H1 (cell line): ENCODE data around the gene FAT1. TPM values are rescaled to one million over a fixed set of nuclear protein-coding genes. Genes with fewer than 3 reads are reported as not detected.

Experiments
- CTCF ChIA-PET: fragments of 300-600 bp; sonication (Branson Sonifier 250); formaldehyde crosslinking; loops from one replicate; lab custom pipeline; 2021; ENCODE audit not compliant: partially characterized antibody; lab: Charles Lee
- POLR2A ChIA-PET: fragments of 300-600 bp; sonication (Branson Sonifier 250); formaldehyde crosslinking; loops from one replicate; lab custom pipeline; 2021; ENCODE audit warnings: inconsistent platforms; ENCODE audit not compliant: partially characterized antibody; lab: Charles Lee
- DNase-seq, 2 experiments: peaks; one replicate each; pipeline versions ENCODE4 v3.0.0 to v3.0.0-alpha.2; 2010 to 2022; ENCODE audit warnings: low spot score in 2 of 2, low read depth in 1 of 2, mixed read lengths in 1 of 2
- FAIRE-seq: peaks from 2 replicates; lab custom pipeline; 2011; peaks lifted over from hg19 to GRCh38; lab: Jason Lieb, UNC
- H2AFZ ChIP-seq: 2 replicates; pipeline ENCODE4 v1.8.1; 2012; ENCODE audit warnings: low read length, inconsistent platforms
- H2AK5ac ChIP-seq: 2 replicates; pipeline ENCODE4 v1.6.1; 2013; ENCODE audit warnings: low read depth, low read length
- H2BK120ac ChIP-seq: replicated peaks from 2 replicates; pipeline ENCODE3; 2013; ENCODE audit warnings: low read depth, low read length, inconsistent platforms
- H2BK12ac ChIP-seq: 2 replicates; pipeline ENCODE4 v1.6.1; 2013; ENCODE audit warnings: low read depth, low read length
- H2BK15ac ChIP-seq: 2 replicates; pipeline ENCODE4 v1.6.1; 2013; ENCODE audit warnings: low read length
- H2BK20ac ChIP-seq: 2 replicates; pipeline ENCODE4 v1.6.1; 2013; ENCODE audit warnings: low read length
- H2BK5ac ChIP-seq: 2 replicates; pipeline ENCODE4 v1.6.1; 2013; ENCODE audit warnings: low read depth, low read length
- H3K14ac ChIP-seq: 2 replicates; pipeline ENCODE4 v1.6.1; 2013; ENCODE audit warnings: inconsistent platforms; ENCODE audit not compliant: insufficient read length
- H3K18ac ChIP-seq: 2 replicates; pipeline ENCODE4 v1.6.1; 2013; ENCODE audit warnings: low read length; ENCODE audit errors: extremely low read depth
- H3K23ac ChIP-seq: 2 replicates; pipeline ENCODE4 v1.6.1; 2013; ENCODE audit warnings: inconsistent platforms; ENCODE audit not compliant: insufficient read length
- H3K23me2 ChIP-seq: 2 replicates; pipeline ENCODE4 v1.6.1; 2013; ENCODE audit warnings: low read depth, low read length
- H3K27ac ChIP-seq: 2 replicates; pipeline ENCODE4 v1.6.1; 2011; ENCODE audit warnings: low read depth, low read length, inconsistent platforms
- H3K27me3 ChIP-seq, 4 experiments: replicated peaks in 1 of 4; 1 replicate in 1 of 4; 2 replicates in 3 of 4; pipeline versions ENCODE4 v1.6.1 to v1.8.1; 2011 to 2013; ENCODE audit warnings: low read length in 3 of 4, mild to moderate bottlenecking in 3 of 4, inconsistent platforms in 2 of 4, mixed read lengths in 2 of 4, moderate library complexity in 1 of 4; ENCODE audit not compliant: control insufficient read depth in 3 of 4, insufficient read depth in 3 of 4; ENCODE audit errors: extremely low read depth in 1 of 4
- H3K36me3 ChIP-seq, 4 experiments: 2 replicates each; pipeline versions ENCODE4 v1.6.1 to v1.8.1; 2011 to 2013; ENCODE audit warnings: mild to moderate bottlenecking in 4 of 4, low read length in 3 of 4, moderate library complexity in 2 of 4, control low read depth in 1 of 4, inconsistent platforms in 1 of 4; ENCODE audit not compliant: insufficient read depth in 4 of 4, control insufficient read depth in 2 of 4
- H3K4ac ChIP-seq: replicated peaks from 2 replicates; pipeline ENCODE3; 2013; ENCODE audit warnings: low read length, low read depth, mixed read lengths, inconsistent platforms; ENCODE audit not compliant: insufficient read length
- H3K4me1 ChIP-seq, 4 experiments: replicated peaks in 1 of 4; 1 replicate in 1 of 4; 2 replicates in 3 of 4; pipeline versions ENCODE4 v1.6.1 to v1.8.1; 2011 to 2013; ENCODE audit warnings: low read length in 3 of 4, inconsistent platforms in 2 of 4, mixed read lengths in 1 of 4; ENCODE audit not compliant: insufficient read depth in 4 of 4, control insufficient read depth in 3 of 4
- H3K4me2 ChIP-seq, 2 experiments: 2 replicates each; pipeline versions ENCODE4 v1.6.1 to v1.8.1; 2011 to 2013; ENCODE audit warnings: low read depth in 2 of 2, low read length in 2 of 2, control low read depth in 1 of 2, inconsistent platforms in 1 of 2, mild to moderate bottlenecking in 1 of 2; ENCODE audit not compliant: insufficient read depth in 1 of 2
- H3K4me3 ChIP-seq, 4 experiments: fragments of 200-600, 300-600 bp in 1 of 4; sonication (generic), shearing (Covaris generic), sonication (Bioruptor Twin) in 1 of 4; 2 replicates each; pipeline versions ENCODE4 v1.5.1 to v1.8.1; 2011 to 2016; ENCODE audit warnings: low read length in 4 of 4, low read depth in 3 of 4, control low read depth in 2 of 4, inconsistent platforms in 2 of 4, mild to moderate bottlenecking in 2 of 4, mixed read lengths in 1 of 4, moderate library complexity in 1 of 4; ENCODE audit not compliant: insufficient read depth in 2 of 4; ENCODE audit errors: extremely low read depth in 1 of 4
- H3K56ac ChIP-seq: replicated peaks from 2 replicates; pipeline ENCODE3; 2013; ENCODE audit warnings: low read depth, mild to moderate bottlenecking, mixed read lengths, low read length, inconsistent platforms; ENCODE audit not compliant: insufficient read length
- H3K79me1 ChIP-seq: 2 replicates; pipeline ENCODE4 v1.6.1; 2013; ENCODE audit warnings: low read depth, low read length, control low read depth
- H3K79me2 ChIP-seq, 2 experiments: 2 replicates each; pipeline versions ENCODE4 v1.6.1 to v1.8.1; 2012 to 2013; ENCODE audit warnings: low read length in 2 of 2, mild to moderate bottlenecking in 2 of 2, inconsistent platforms in 1 of 2; ENCODE audit not compliant: insufficient read depth in 2 of 2, control insufficient read depth in 1 of 2
- H3K9ac ChIP-seq, 4 experiments: replicated peaks in 1 of 4; 1 replicate in 1 of 4; 2 replicates in 3 of 4; pipeline versions ENCODE4 v1.6.1 to v1.8.1; 2011 to 2013; ENCODE audit warnings: low read depth in 3 of 4, low read length in 3 of 4, control low read depth in 2 of 4, mild to moderate bottlenecking in 2 of 4, moderate library complexity in 2 of 4, inconsistent platforms in 1 of 4; ENCODE audit errors: extremely low read depth in 1 of 4
- H3K9me3 ChIP-seq, 2 experiments: 2 replicates each; pipeline versions ENCODE4 v1.6.1 to v1.8.1; 2012 to 2013; ENCODE audit warnings: mild to moderate bottlenecking in 2 of 2, moderate library complexity in 2 of 2, control low read depth in 1 of 2, inconsistent platforms in 1 of 2, low read depth in 1 of 2, low read length in 1 of 2, mixed read lengths in 1 of 2; ENCODE audit not compliant: insufficient read depth in 2 of 2
- H4K20me1 ChIP-seq, 2 experiments: replicated peaks in 1 of 2; 2 replicates each; pipeline versions ENCODE3 to v1.8.1; 2011 to 2013; ENCODE audit warnings: inconsistent platforms in 2 of 2, low read length in 2 of 2, mild to moderate bottlenecking in 1 of 2; ENCODE audit not compliant: insufficient read depth in 2 of 2, control insufficient read depth in 1 of 2
- H4K5ac ChIP-seq: 2 replicates; pipeline ENCODE4 v1.6.1; 2013; ENCODE audit warnings: low read length, low read depth, mixed read lengths, inconsistent platforms; ENCODE audit not compliant: insufficient read length
- H4K8ac ChIP-seq: 2 replicates; pipeline ENCODE4 v1.8.0; 2013; ENCODE audit warnings: mild to moderate bottlenecking, moderate library complexity, low read length, inconsistent platforms; ENCODE audit not compliant: insufficient read depth; ENCODE audit errors: extremely low read depth
- H4K91ac ChIP-seq: replicated peaks from 2 replicates; pipeline ENCODE3; 2013; ENCODE audit warnings: low read length, mixed read lengths, inconsistent platforms; ENCODE audit not compliant: insufficient read length
- MAFK ChIP-seq: IDR thresholded peaks from 2 replicates; pipeline ENCODE4 v1.6.1; 2012; ENCODE audit warnings: low read depth, mild to moderate bottlenecking, improper control_type of control experiment, low read length
- SAP30 ChIP-seq: fragments of 300-600 bp; sonication (generic); IDR thresholded peaks from 2 replicates; pipeline ENCODE4 v1.7.1; 2012; ENCODE audit warnings: low read length, moderate library complexity, mild to moderate bottlenecking, inconsistent platforms; ENCODE audit not compliant: insufficient read depth, insufficient replicate concordance
- YY1 ChIP-seq: IDR thresholded peaks from 2 replicates; pipeline ENCODE4 v1.6.1; 2011; ENCODE audit warnings: low read depth, mild to moderate bottlenecking, low read length
- ZNF274 ChIP-seq: IDR thresholded peaks from 2 replicates; pipeline ENCODE4 v1.7.0; 2012; ENCODE audit warnings: low read length, borderline replicate concordance; ENCODE audit errors: extremely low read depth
- WGBS, 2 experiments: shearing (Covaris generic) in 1 of 2; methylation state at CpG; one replicate each; pipeline versions ENCODE4 v1.1.6 to v1.1.7; 2013 to 2015; ENCODE audit warnings: low lambda C conversion rate in 2 of 2, mixed read lengths in 2 of 2, inconsistent platforms in 1 of 2, low coverage in 1 of 2, missing lambda C conversion rate in 1 of 2; ENCODE audit not compliant: insufficient replicate concordance in 2 of 2, insufficient coverage in 1 of 2, insufficient read length in 1 of 2; ENCODE audit errors: extremely low coverage in 1 of 2, missing lambda C conversion rate in 1 of 2; 5-methylcytosine and 5-hydroxymethylcytosine counted together
- polyA plus RNA-seq, 7 experiments: library from polyadenylated mRNA; depleted of rRNA in 3 of 7; stranded (reverse) in 5 of 7; unstranded in 2 of 7; fragments of >200 nt in 5 of 7; fragments of 200-250 nt in 2 of 7; gene quantifications; 1 replicate in 5 of 7; 2 replicates in 1 of 7; 4 replicates in 1 of 7; pipeline versions ENCODE4 v1.2.1 to v1.2.3, GENCODE V29; 2011 to 2013; ENCODE audit warnings: missing spikeins in 2 of 7, mixed read lengths in 2 of 7
- total RNA-seq: library from RNA; stranded (reverse); fragmentation: NEBNext Ultra II Directional; extraction: Animal tissue kit (Norgen Biotek cat#: 25700); gene quantifications from 2 replicates; pipeline ENCODE4 v1.2.1, GENCODE V29; 2021

The FAT1 gene
- total and polyA plus RNA-seq, 2 of the 8 experiments (the other 6 are each of a cell fraction or from before 2014, with no cell fraction given), result 94.4 to 137 TPM

GRCh38 chr4:186699298-186699697, 24.4 kb downstream of the FAT1 start:
- Histone ChIP-seq H4K8ac (no peak overlapping the region), H4K91ac (no peak overlapping the region), H2BK20ac (no peak overlapping the region), H3K79me2 (peaks cover 40 to 97% of the 10 kb centered on the region in 2 experiments), H3K9me3 (no peaks in the 10 kb centered on the region), H2BK12ac (no peak overlapping the region), H2BK5ac (no peak overlapping the region), H3K4ac (no peak overlapping the region), H2BK120ac (no peak overlapping the region), H3K18ac (no peak overlapping the region; the same call in 1 of the 2 replicates), H3K27ac (no peak overlapping the region), H2AFZ (no peak overlapping the region), H2BK15ac (no peak overlapping the region), H3K9ac (no peak overlapping the region), H3K4me1 (peaks cover 12 to 37% (median 28%) of the 10 kb centered on the region in 4 experiments), H3K36me3 (peaks cover 0 to 32% (median 0%) of the 10 kb centered on the region in 4 experiments; a peak in 3 of 8 replicates)
- CTCF ChIA-PET, result interaction anchor here (2.7 kb wide), 1 partner anchor 21 kb away, joined by 21 read pairs; no protein-coding TSS in a partner anchor
- FAIRE-seq (no peak), DNase-seq (no peak)
- WGBS, 2 experiments, result 92% methylated on average over 5 of the region's 5 CpGs; no CpG with 5 or more reads in 1 of the 2 experiments
- TF ChIP-seq MAFK (no peak), YY1 (no peak), SAP30 (no peak), ZNF274 (no peak)
- TF ChIP-seq, all 59 proteins: peak for 0
- POLR2A ChIA-PET, result interaction anchor here (1.0 kb wide), 1 partner anchor 11 kb away, joined by 5 read pairs; no protein-coding TSS in a partner anchor
- Histone ChIP-seq H2AK5ac (no peak overlapping the region), H4K5ac (no peak overlapping the region), H3K4me3 (no peak overlapping the region), H3K23ac (no peak overlapping the region), H4K20me1 (peaks cover 10 to 30% of the 10 kb centered on the region in 2 experiments), H3K79me1 (peaks cover 17% of the 10 kb centered on the region), H3K27me3 (no peaks in the 10 kb centered on the region), H3K56ac (no peak overlapping the region), H3K23me2 (no peaks in the 10 kb centered on the region), H3K14ac (no peak overlapping the region), H3K4me2 (no peak overlapping the region)
